ENCODE data around the gene FSHB.
"Not testable (repeated sequence)": the region's sequence is repeated elsewhere in the genome, so short reads cannot be mapped to it uniquely, and the experiment has no call there.

DNA sequence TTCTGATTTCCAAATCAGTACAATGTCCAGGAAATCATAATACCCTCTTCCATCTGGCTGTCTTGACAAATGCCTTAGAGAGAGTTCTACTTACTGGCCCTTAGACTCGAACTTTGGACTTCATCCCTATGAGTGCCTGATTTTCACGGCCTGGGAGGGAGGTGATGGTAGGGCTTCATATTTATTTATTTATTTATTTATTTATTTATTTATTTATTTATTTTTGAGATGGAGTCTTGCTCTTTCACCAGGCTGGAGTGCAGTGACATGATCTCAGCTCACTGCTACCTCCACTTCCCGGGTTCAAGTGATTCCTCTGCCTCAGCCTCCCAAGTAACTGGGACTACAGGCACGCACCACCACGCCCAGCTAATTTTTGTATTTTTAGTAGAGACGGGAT lies 27.8 kb upstream of the FSHB start:
- TF ChIP-seq POLR2AphosphoS5, POLR2A, EP300 (IDR thresholded peaks at IDR 0.05): not testable (repeated sequence)
- TF ChIP-seq, protein P1, sequence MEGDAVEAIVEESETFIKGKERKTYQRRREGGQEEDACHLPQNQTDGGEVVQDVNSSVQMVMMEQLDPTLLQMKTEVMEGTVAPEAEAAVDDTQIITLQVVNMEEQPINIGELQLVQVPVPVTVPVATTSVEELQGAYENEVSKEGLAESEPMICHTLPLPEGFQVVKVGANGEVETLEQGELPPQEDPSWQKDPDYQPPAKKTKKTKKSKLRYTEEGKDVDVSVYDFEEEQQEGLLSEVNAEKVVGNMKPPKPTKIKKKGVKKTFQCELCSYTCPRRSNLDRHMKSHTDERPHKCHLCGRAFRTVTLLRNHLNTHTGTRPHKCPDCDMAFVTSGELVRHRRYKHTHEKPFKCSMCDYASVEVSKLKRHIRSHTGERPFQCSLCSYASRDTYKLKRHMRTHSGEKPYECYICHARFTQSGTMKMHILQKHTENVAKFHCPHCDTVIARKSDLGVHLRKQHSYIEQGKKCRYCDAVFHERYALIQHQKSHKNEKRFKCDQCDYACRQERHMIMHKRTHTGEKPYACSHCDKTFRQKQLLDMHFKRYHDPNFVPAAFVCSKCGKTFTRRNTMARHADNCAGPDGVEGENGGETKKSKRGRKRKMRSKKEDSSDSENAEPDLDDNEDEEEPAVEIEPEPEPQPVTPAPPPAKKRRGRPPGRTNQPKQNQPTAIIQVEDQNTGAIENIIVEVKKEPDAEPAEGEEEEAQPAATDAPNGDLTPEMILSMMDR (IDR thresholded peaks at IDR 0.05) = not testable (repeated sequence)

All from suprapubic skin (tissue), 4 donors.